ENCODE measurements around the gene PDLIM7. TPM values are rescaled to one million over a fixed set of nuclear protein-coding genes. Genes with fewer than 3 reads are reported as not detected.

Gene PDLIM7
- total and polyA plus RNA-seq, 7 experiments from 2014 or later = 2.7 to 63.2 (median 4.7) TPM

GRCh38 chr5:177469750-177470525, 27.5 kb downstream of the PDLIM7 start:
- ChIA-PET POLR2A (no interaction called here), CTCF (interaction anchor here (0.5 to 0.7 kb wide), 2 partner anchors 86 to 88 kb away, joined by 3 read pairs; no protein-coding TSS in a partner anchor)
- H3K27me3 Mint-ChIP-seq = peaks cover 0 to 9% (median 0%) of the 10 kb centered on the region in 5 donors
- peak overlapping the region in 1 of 9 donors; percentile 52 for H3K27ac Mint-ChIP-seq
- Histone ChIP-seq H3K27ac (ENCODE audit: low read depth, low read length) (no peak overlapping the region), H3K9me3 (ENCODE audit: control insufficient read depth in 2 of 3, low read length in 3 of 3) (no peaks in the 10 kb centered on the region), H3K36me3 (ENCODE audit: control insufficient read depth in 2 of 3, insufficient read depth in 3 of 3, low read length in 3 of 3) (no peaks in the 10 kb centered on the region), H3K27me3 (ENCODE audit: control insufficient read depth in 2 of 2, insufficient read depth in 2 of 2, low read length in 2 of 2) (no peaks in the 10 kb centered on the region), H3K4me1 (ENCODE audit: control insufficient read depth in 2 of 2, insufficient read depth in 2 of 2, low read length in 2 of 2) (peaks cover 9 to 16% of the 10 kb centered on the region in 2 donors), H3K4me3 (ENCODE audit: low read length) (no peak overlapping the region)
- ATAC-seq (no peak), DNase-seq (no peak)
- peaks cover 0 to 2% (median 0%) of the 10 kb centered on the region in 11 donors for H3K9me3 Mint-ChIP-seq
- H3K36me3 Mint-ChIP-seq = peaks cover 0 to 5% (median 0%) of the 10 kb centered on the region in 5 donors
- H3K4me3 Mint-ChIP-seq = peak overlapping the region in 1 of 10 donors; percentile 75
- intact Hi-C loops (cut with micrococcal nuclease) = no loop called here
- H3K4me1 Mint-ChIP-seq = peaks cover 10 to 24% (median 18%) of the 10 kb centered on the region in 7 donors

DNA sequence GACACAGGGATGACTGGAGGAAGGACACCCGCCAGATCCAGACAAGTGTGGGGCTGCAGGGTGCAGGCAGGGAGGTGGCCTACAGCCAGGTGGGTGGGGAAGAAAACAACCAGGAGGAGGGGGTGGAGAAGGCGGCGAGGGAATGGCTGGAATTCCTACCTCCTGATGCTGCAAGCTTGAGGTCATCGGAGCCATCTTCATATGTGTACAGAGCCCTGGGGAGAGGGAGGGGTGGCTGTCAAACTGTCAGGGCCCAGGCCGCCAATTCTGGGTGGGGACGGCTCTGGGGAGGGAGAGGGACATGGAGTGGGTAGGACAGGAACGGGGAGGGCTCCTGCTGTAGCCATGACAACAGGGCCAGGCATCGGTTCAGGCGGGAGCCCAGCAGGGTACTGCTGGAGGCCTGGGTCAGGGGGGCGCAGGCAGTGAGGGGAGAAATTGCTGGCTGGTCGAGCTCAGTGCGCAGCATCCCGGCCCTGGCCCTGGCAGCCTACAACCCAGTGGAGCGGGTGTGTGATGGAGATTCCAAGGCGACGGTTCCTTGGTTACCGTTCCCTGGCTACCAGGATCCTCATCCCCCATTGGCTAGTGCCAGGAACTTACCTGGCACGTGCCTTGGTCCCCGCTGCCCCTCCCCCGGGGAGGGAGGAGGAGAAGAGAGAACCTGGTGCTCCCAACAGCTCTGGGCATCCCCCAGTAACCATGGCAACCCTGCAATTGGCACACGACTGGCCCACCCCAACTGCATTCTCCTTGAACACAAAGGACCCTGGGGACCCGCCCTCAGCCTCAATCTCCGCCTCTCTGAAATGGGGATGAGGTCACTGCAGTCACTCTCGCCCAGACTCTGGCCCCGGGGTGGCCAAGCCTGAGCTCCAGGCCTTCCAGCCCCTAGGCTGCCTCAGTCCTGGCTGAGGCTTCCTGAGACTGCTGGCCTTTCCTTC, 28.4 kb downstream of the PDLIM7 start:
- Mint-ChIP-seq H3K27ac (no peak overlapping the region), H3K9me3 (peaks cover 0 to 2% (median 0%) of the 10 kb centered on the region in 11 donors), H3K27me3 (peaks cover 0 to 2% (median 0%) of the 10 kb centered on the region in 5 donors), H3K4me1 (peaks cover 2 to 16% (median 10%) of the 10 kb centered on the region in 7 donors), H3K4me3 (no peak overlapping the region), H3K36me3 (peaks cover 0 to 5% (median 0%) of the 10 kb centered on the region in 5 donors)
- Histone ChIP-seq H3K27me3 (ENCODE audit: control insufficient read depth in 2 of 2, insufficient read depth in 2 of 2, low read length in 2 of 2) (no peaks in the 10 kb centered on the region), H3K27ac (ENCODE audit: low read depth, low read length) (no peak overlapping the region), H3K4me1 (ENCODE audit: control insufficient read depth in 2 of 2, insufficient read depth in 2 of 2, low read length in 2 of 2) (peaks cover 9% of the 10 kb centered on the region in 2 donors), H3K9me3 (ENCODE audit: control insufficient read depth in 2 of 3, low read length in 3 of 3) (no peaks in the 10 kb centered on the region), H3K36me3 (ENCODE audit: control insufficient read depth in 2 of 3, insufficient read depth in 3 of 3, low read length in 3 of 3) (no peaks in the 10 kb centered on the region), H3K4me3 (ENCODE audit: low read length) (no peak overlapping the region)
- intact Hi-C loops (cut with micrococcal nuclease) = no loop called here
- DNase-seq (no peak), ATAC-seq (no peak)
- ChIA-PET CTCF (no interaction called here), POLR2A (no interaction called here)

DNA sequence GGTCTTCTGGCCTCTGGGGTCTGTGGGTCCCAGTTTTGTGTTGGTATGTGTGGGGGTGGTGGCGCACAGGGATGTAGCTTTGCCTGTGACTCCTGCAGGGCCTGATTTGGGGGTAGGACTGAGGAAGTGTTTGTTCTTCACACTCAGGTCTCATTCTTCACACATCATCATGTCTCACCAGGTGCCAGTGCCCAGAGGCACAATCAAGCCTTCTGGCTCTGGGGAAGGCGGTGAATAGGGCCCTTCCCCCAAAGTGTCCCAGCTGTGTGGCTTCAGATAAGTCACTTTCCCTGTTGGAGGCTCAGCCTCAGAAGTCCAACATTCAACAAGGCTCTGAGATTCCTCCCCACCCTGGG, 29.1 kb downstream of the PDLIM7 start:
- POLR2A ChIA-PET = no interaction called here

DNA sequence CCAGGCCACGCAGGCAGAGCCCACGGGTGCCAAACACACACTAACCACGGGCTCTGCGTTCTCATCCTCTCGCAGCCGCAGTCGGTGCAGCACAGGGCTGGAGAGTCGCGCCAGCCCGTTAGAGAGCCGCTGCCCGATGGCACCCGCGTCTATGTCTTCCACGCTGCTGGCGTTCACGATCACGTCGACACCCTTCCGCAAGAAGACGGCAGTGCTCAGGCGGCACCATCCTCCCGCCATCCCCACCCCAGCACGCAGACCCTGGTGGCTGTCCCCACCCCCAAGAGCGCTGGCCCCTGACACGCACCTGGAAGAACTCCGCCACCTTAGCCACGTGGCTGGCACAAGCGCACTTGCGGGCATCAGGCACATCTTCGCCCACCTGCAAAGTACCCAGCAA, 30.0 kb downstream of the PDLIM7 start:
- Histone ChIP-seq H3K27ac (ENCODE audit: low read depth, low read length) (no peak overlapping the region), H3K9me3 (ENCODE audit: control insufficient read depth in 2 of 3, low read length in 3 of 3) (no peaks in the 10 kb centered on the region), H3K27me3 (ENCODE audit: control insufficient read depth in 2 of 2, insufficient read depth in 2 of 2, low read length in 2 of 2) (no peaks in the 10 kb centered on the region), H3K4me1 (ENCODE audit: control insufficient read depth in 2 of 2, insufficient read depth in 2 of 2, low read length in 2 of 2) (peaks cover 7% of the 10 kb centered on the region in 2 donors), H3K4me3 (ENCODE audit: low read length) (no peak overlapping the region), H3K36me3 (ENCODE audit: control insufficient read depth in 2 of 3, insufficient read depth in 3 of 3, low read length in 3 of 3) (no peaks in the 10 kb centered on the region)
- Mint-ChIP-seq H3K27me3 (no peaks in the 10 kb centered on the region), H3K9me3 (peaks cover 0 to 2% (median 0%) of the 10 kb centered on the region in 11 donors), H3K4me1 (peaks cover 0 to 24% (median 9%) of the 10 kb centered on the region in 7 donors), H3K36me3 (peaks cover 0 to 6% (median 0%) of the 10 kb centered on the region in 5 donors), H3K4me3 (no peak overlapping the region), H3K27ac (peak overlapping the region in 1 of 9 donors; percentile 51)
- intact Hi-C loops (cut with micrococcal nuclease) = no loop called here
- ATAC-seq (no peak), DNase-seq (no peak)
- ChIA-PET POLR2A (no interaction called here), CTCF (no interaction called here)

More for the DNA sequence above, 29.1 kb downstream of the PDLIM7 start:
- H3K36me3 Mint-ChIP-seq = peaks cover 0 to 6% (median 0%) of the 10 kb centered on the region in 5 donors
- Histone ChIP-seq H3K36me3 (ENCODE audit: control insufficient read depth in 2 of 3, insufficient read depth in 3 of 3, low read length in 3 of 3) (no peaks in the 10 kb centered on the region), H3K4me1 (ENCODE audit: control insufficient read depth in 2 of 2, insufficient read depth in 2 of 2, low read length in 2 of 2) (peaks cover 9% of the 10 kb centered on the region in 2 donors), H3K4me3 (ENCODE audit: low read length) (no peak overlapping the region), H3K9me3 (ENCODE audit: control insufficient read depth in 2 of 3, low read length in 3 of 3) (no peaks in the 10 kb centered on the region), H3K27me3 (ENCODE audit: control insufficient read depth in 2 of 2, insufficient read depth in 2 of 2, low read length in 2 of 2) (no peaks in the 10 kb centered on the region), H3K27ac (ENCODE audit: low read depth, low read length) (no peak overlapping the region)
- DNase-seq = no peak
- H3K4me3 Mint-ChIP-seq = no peak overlapping the region
- intact Hi-C loops (cut with micrococcal nuclease) = no loop called here
- ATAC-seq = no peak
- peaks cover 0 to 18% (median 8%) of the 10 kb centered on the region in 7 donors for H3K4me1 Mint-ChIP-seq
- CTCF ChIA-PET = no interaction called here
- no peak overlapping the region for H3K27ac Mint-ChIP-seq
- H3K9me3 Mint-ChIP-seq = peaks cover 0 to 2% (median 0%) of the 10 kb centered on the region in 11 donors
- H3K27me3 Mint-ChIP-seq = no peaks in the 10 kb centered on the region

DNA sequence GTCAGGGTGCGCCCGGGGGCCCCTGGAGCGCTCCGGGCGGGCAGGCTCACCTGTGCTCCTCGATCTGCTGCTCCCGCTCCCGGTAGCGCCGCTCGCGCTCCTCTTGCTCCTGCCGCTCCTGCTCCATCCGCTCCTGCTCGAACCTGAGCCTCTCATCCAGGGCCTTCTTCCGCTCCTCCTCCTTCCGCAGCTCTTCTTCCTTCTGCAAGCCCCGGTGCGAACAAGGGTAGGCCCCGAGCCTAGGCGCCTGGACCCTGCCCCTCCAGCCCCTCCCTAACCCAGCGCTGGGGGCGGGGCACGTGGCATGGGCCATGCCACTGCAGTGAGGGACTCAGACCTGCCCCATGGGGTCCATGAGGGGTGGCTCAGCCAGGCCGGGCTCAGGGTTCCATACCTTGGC, 30.5 kb downstream of the PDLIM7 start:
- CTCF ChIA-PET = interaction anchor here (0.9 kb wide), 1 partner anchor 94 kb away, joined by 3 read pairs; no protein-coding TSS in a partner anchor
- intact Hi-C loops (cut with micrococcal nuclease) = no loop called here
- H3K4me3 ChIP-seq (ENCODE audit: low read length) = no peak overlapping the region
- POLR2A ChIA-PET = no interaction called here
- Mint-ChIP-seq H3K9me3 (peaks cover 0 to 2% (median 0%) of the 10 kb centered on the region in 11 donors), H3K4me1 (peaks cover 0 to 27% (median 10%) of the 10 kb centered on the region in 7 donors), H3K27me3 (no peaks in the 10 kb centered on the region), H3K27ac (peak overlapping the region in 2 of 9 donors; percentile 17 to 51), H3K4me3 (no peak overlapping the region), H3K36me3 (peaks cover 0 to 6% (median 0%) of the 10 kb centered on the region in 5 donors)
- no peaks in the 10 kb centered on the region for H3K36me3 ChIP-seq (ENCODE audit: control insufficient read depth in 2 of 3, insufficient read depth in 3 of 3, low read length in 3 of 3)
- DNase-seq = no peak
- H3K4me1 ChIP-seq (ENCODE audit: control insufficient read depth in 2 of 2, insufficient read depth in 2 of 2, low read length in 2 of 2) = peaks cover under 1 to 2% of the 10 kb centered on the region in 2 donors
- no peaks in the 10 kb centered on the region for H3K27me3 ChIP-seq (ENCODE audit: control insufficient read depth in 2 of 2, insufficient read depth in 2 of 2, low read length in 2 of 2)
- H3K27ac ChIP-seq (ENCODE audit: low read depth, low read length) = no peak overlapping the region
- H3K9me3 ChIP-seq (ENCODE audit: control insufficient read depth in 2 of 3, low read length in 3 of 3) = no peaks in the 10 kb centered on the region
- ATAC-seq = no peak

- Mint-ChIP-seq H3K36me3 (peaks cover 0 to 10% (median 0%) of the 10 kb centered on the region in 5 donors), H3K27me3 (no peaks in the 10 kb centered on the region), H3K4me1 (peaks cover 0 to 25% (median 5%) of the 10 kb centered on the region in 7 donors), H3K4me3 (no peak overlapping the region), H3K27ac (no peak overlapping the region), H3K9me3 (peaks cover 0 to 2% (median 0%) of the 10 kb centered on the region in 11 donors)
- H3K4me1 ChIP-seq (ENCODE audit: control insufficient read depth in 2 of 2, insufficient read depth in 2 of 2, low read length in 2 of 2) = no peaks in the 10 kb centered on the region
- no peaks in the 10 kb centered on the region for H3K27me3 ChIP-seq (ENCODE audit: control insufficient read depth in 2 of 2, insufficient read depth in 2 of 2, low read length in 2 of 2)
- intact Hi-C loops (cut with micrococcal nuclease) = no loop called here
- ATAC-seq (no peak), DNase-seq (no peak)
- no peak overlapping the region for H3K27ac ChIP-seq (ENCODE audit: low read depth, low read length)
- H3K4me3 ChIP-seq (ENCODE audit: low read length) = no peak overlapping the region
- H3K9me3 ChIP-seq (ENCODE audit: control insufficient read depth in 2 of 3, low read length in 3 of 3) = no peaks in the 10 kb centered on the region
- ChIA-PET POLR2A (no interaction called here), CTCF (interaction anchor here (1.1 kb wide), 1 partner anchor 8 kb away, joined by 3 read pairs; no protein-coding TSS in a partner anchor)
- no peaks in the 10 kb centered on the region for H3K36me3 ChIP-seq (ENCODE audit: control insufficient read depth in 2 of 3, insufficient read depth in 3 of 3, low read length in 3 of 3)
Measured at GRCh38 chr5:177465044-177465443, 32.4 kb downstream of the PDLIM7 start.
